ENCODE data around the gene NDUFV1.
"Not testable (repeated sequence)": the region's sequence is repeated elsewhere in the genome, so short reads cannot be mapped to it uniquely, and the experiment has no call there.

The NDUFV1 gene

DNA sequence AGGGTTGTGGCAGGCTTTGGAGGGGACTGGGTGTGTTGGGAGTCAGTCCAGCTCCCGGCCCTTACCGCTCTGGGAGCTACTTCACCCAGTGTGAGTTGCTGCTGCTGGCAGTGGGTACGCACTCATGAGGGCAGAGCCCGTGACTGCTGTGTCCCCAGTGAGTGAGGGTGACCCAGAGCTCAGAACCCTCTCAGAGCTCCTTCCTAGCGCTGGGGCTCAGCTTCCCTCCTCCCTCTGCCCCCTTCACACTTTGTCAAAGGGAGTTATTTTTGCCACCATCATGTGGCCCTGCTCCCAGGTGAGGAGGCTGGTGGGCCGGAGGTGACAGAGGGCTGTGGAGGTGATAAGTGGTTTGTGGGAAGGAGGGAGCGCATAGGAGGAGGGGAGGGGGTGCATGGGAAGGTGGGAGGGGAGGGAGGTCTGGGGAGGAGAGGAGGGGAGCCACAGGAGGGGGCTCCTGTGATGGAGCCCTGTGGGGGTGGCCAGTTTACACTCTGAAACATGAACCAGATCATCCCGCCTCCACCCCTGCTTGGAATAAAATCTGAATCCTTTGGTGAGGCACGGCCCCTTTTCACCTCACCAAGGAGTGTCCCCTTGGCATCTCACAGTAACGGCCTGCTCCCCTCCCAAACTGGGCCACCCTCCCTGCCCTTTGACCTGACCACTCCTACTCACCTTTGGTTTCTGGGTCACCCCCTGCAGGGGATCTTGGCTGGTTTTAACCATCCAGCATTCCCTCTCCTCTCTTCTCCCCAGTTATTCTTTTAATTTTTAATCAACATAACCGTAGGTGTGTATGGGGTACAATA lies 9.9 kb downstream of the NDUFV1 start:
- in situ Hi-C loops (cut with MboI; ENCODE audit: low pct_unique_long_range_greater_than_20kb, low sequenced_read_pairs, unreplicated experiment) = no loop called here
- TF ChIP-seq CTCF (IDR thresholded peaks at IDR 0.05; ENCODE audit: extremely low read depth, insufficient read depth, missing control alignments) = no peak
- DNase-seq (ENCODE audit: low spot score) = no peak

GRCh38 chr11:67617243-67617953 lies 10.7 kb downstream of the NDUFV1 start:
- in situ Hi-C loops (cut with MboI; ENCODE audit: low pct_unique_long_range_greater_than_20kb, low sequenced_read_pairs, unreplicated experiment) = no loop called here

GRCh38 chr11:67618901-67619659 lies 12.3 kb downstream of the NDUFV1 start:
- DNase-seq (ENCODE audit: low spot score); in situ Hi-C loops (cut with MboI; ENCODE audit: low pct_unique_long_range_greater_than_20kb, low sequenced_read_pairs, unreplicated experiment): not testable (repeated sequence)

More at GRCh38 chr11:67617243-67617953, 10.7 kb downstream of the NDUFV1 start:
- no peak for TF ChIP-seq CTCF (IDR thresholded peaks at IDR 0.05; ENCODE audit: extremely low read depth, insufficient read depth, missing control alignments)
- DNase-seq (ENCODE audit: low spot score) = no peak

DNA sequence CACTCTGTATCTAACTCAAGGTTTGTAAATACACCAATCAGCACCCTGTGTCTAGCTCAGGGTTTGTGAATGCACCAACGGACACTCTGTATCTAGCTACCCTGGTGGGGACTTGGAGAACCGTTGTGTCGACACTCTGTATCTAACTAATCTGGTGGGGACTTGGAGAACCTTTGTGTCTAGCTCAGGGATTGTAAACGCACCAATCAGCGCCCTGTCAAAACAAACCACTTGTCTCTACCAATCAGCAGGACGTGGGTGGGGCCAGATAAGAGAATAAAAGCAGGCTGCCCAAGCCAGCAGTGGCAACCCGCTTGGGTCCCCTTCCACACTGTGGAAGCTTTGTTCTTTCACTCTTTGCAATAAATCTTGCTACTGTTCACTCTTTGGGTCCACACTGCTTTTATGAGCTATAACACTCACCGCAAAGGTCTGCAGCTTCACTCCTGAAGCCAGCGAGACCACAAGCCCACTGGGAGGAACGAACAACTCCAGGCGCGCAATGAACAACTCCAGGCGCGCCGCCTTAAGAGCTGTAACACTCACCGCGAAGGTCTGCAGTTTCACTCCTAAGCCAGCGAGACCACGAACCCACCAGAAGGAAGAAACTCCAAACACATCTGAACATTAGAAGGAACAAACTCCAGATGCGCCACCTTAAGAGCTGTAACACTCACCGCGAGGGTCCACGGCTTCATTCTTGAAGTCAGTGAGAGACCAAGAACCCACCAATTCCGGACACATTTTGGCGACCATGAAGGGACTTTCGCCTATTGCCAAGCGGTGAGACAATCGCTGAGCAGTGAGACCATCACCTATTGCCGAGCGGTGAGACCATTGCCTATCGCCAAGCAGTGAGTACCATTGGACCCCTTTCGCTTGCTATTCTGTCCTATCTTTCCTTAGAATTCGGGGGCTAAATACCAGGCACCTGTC lies 13.2 kb downstream of the NDUFV1 start:
- DNase-seq (ENCODE audit: low spot score); in situ Hi-C loops (cut with MboI; ENCODE audit: low pct_unique_long_range_greater_than_20kb, low sequenced_read_pairs, unreplicated experiment): not testable (repeated sequence)

- DNase-seq (ENCODE audit: low spot score); in situ Hi-C loops (cut with MboI; ENCODE audit: low pct_unique_long_range_greater_than_20kb, low sequenced_read_pairs, unreplicated experiment): not testable (repeated sequence)
Measured at GRCh38 chr11:67620621-67621020, 13.9 kb downstream of the NDUFV1 start.

- DNase-seq (ENCODE audit: low spot score); in situ Hi-C loops (cut with MboI; ENCODE audit: low pct_unique_long_range_greater_than_20kb, low sequenced_read_pairs, unreplicated experiment): not testable (repeated sequence)
Measured at GRCh38 chr11:67621928-67622327, 15.2 kb downstream of the NDUFV1 start.

DNA sequence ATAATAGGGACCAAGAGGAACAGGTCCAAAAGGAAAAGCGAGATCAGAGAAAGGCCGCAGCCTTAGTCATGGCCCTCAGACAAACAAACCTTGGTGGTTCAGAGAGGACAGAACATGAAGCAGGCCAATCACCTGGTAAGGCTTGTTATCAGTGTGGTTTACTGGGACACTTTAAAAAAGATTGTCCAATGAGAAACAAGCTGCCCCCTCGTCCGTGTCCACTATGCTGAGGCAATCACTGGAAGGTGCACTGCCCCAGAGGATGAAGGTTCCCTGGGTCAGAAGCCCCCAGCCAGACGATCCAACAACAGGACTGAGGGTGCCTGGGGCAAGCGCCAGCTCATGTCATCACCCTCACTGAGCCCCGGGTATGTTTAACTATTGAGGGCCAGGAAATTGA lies 16.2 kb downstream of the NDUFV1 start:
- in situ Hi-C loops (cut with MboI; ENCODE audit: low pct_unique_long_range_greater_than_20kb, low sequenced_read_pairs, unreplicated experiment) = not testable (repeated sequence)

DNA sequence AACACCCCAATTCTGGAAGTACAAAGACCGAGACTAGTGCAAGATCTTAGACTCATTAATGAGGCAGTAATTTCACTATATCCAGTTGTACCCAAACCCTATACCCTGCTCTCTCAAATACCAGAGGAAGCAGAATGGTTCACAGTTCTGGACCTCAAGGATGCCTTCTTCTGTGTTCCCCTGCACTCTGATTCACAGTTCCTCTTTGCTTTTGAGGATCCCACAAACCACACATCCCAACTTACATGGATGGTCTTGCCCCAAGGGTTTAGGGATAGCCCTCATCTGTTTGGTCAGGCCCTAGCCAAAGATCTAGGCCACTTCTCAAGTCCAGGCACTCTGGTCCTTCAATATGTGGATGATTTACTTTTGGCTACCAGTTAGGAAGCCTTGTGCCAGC lies 17.1 kb downstream of the NDUFV1 start:
- DNase-seq (ENCODE audit: low spot score); in situ Hi-C loops (cut with MboI; ENCODE audit: low pct_unique_long_range_greater_than_20kb, low sequenced_read_pairs, unreplicated experiment): not testable (repeated sequence)

More for the DNA sequence above, 16.2 kb downstream of the NDUFV1 start:
- DNase-seq (ENCODE audit: low spot score) = not testable (repeated sequence)

DNA sequence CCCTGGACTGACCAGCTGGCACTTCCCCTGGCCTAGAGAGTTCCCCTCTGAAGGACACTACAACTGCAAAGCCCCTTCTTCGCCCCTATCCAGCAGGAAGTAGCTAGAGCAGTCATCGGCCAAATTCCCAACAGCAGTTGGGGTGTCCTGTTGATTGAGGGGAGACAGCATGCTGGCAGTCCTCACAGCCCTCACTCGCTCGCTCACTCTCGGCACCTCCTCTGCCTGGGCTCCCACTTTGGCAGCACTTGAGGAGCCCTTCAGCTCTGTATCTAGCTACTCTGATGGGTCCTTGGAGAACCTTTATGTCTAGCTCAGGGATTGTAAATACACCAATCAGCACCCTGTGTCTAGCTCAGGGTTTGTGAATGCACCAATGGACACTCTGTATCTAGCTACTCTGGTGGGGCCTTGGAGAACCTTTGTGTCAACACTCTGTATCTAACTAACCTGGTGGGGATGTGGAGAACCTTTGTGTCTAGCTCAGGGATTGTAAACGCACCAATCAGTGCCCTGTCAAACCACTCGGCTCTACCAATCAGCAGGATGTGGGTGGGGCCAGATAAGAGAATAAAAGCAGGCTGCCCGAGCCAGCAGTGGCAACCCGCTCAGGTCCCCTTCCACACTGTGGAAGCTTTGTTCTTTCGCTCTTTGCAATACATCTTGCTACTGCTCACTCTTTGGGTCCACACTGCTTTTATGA lies 19.5 kb downstream of the NDUFV1 start:
- in situ Hi-C loops (cut with MboI; ENCODE audit: low pct_unique_long_range_greater_than_20kb, low sequenced_read_pairs, unreplicated experiment); DNase-seq (ENCODE audit: low spot score): not testable (repeated sequence)
